ENCODE data around the gene CFAP410. TPM values are rescaled to one million over a fixed set of nuclear protein-coding genes. Genes with fewer than 3 reads are reported as not detected.

The CFAP410 gene
- total and polyA plus RNA-seq, 2 of the 13 experiments (the other 11 are each of a cell fraction or from before 2014, with no cell fraction given): 8.0 to 20.1 TPM

- TF ChIP-seq ZNF263 (CRISPR knock-in tag; IDR thresholded peaks at IDR 0.05): peak; percentile 67
- 0 out of 2 replicates have a peak, but pooled peaks have one; percentile 27 for TF ChIP-seq ZMYM4 (CRISPR knock-in tag; IDR thresholded peaks at IDR 0.05)
- TF ChIP-seq ZNF354B (CRISPR knock-in tag; IDR thresholded peaks at IDR 0.05): no peak
- TF ChIP-seq SAP130 (CRISPR knock-in tag; IDR thresholded peaks at IDR 0.05; ENCODE audit: low read depth): peak; percentile 78
- 0 out of 2 replicates have a peak, but pooled peaks have one; percentile 40 for TF ChIP-seq ZNF747 (CRISPR knock-in tag; IDR thresholded peaks at IDR 0.05; ENCODE audit: borderline replicate concordance)
- TF ChIP-seq ZBTB43 (CRISPR knock-in tag; conservative IDR thresholded peaks at IDR 0.05): peak; percentile 33; the same call in 1 of the 2 replicates
- TF ChIP-seq ZNF512B (CRISPR knock-in tag; IDR thresholded peaks at IDR 0.05; ENCODE audit: borderline replicate concordance): peak; percentile 65; the same call in 1 of the 2 replicates
- no peak for TF ChIP-seq MLLT10 (CRISPR knock-in tag; IDR thresholded peaks at IDR 0.05)
- TF ChIP-seq TBX2 (CRISPR knock-in tag; IDR thresholded peaks at IDR 0.05; ENCODE audit: borderline replicate concordance): peak; percentile 61; the same call in 1 of the 2 replicates
- TF ChIP-seq SNAPC2 (CRISPR knock-in tag; IDR thresholded peaks at IDR 0.05): no peak
- peak; percentile 19; the same call in 1 of the 2 replicates for TF ChIP-seq ZBTB14 (CRISPR knock-in tag; IDR thresholded peaks at IDR 0.05)
- 0 out of 2 replicates have a peak, but pooled peaks have one; percentile 25 for TF ChIP-seq CC2D1A (CRISPR knock-in tag; IDR thresholded peaks at IDR 0.05)
- TF ChIP-seq EHMT2 (IDR thresholded peaks at IDR 0.05; ENCODE audit: borderline replicate concordance, low read depth, low read length): no peak
- no peak for TF ChIP-seq ZNF143 (CRISPR knock-in tag; IDR thresholded peaks at IDR 0.05)
- TF ChIP-seq MAZ (IDR thresholded peaks at IDR 0.05; ENCODE audit: borderline replicate concordance, low read depth, low read length): no peak
- TF ChIP-seq MAZ (CRISPR knock-in tag; IDR thresholded peaks at IDR 0.05; ENCODE audit: low read depth): 0 out of 2 replicates have a peak, but pooled peaks have one; percentile 22
- peak; percentile 22; the same call in 1 of the 2 replicates for TF ChIP-seq SOX5 (CRISPR knock-in tag; IDR thresholded peaks at IDR 0.05; ENCODE audit: borderline replicate concordance)
- TF ChIP-seq ZBTB10 (CRISPR knock-in tag; IDR thresholded peaks at IDR 0.05; ENCODE audit: borderline replicate concordance): no peak
- peak; percentile 70; the same call in 1 of the 2 replicates for TF ChIP-seq ATF7-NPFF (CRISPR knock-in tag; IDR thresholded peaks at IDR 0.05; ENCODE audit: low read depth)
Observed at GRCh38 chr21:44299458-44300261, 39.5 kb downstream of the CFAP410 start, which contains the start of gene PFKL (continued).
